ENCODE data around the gene CACNA1D.

The CACNA1D gene

DNA sequence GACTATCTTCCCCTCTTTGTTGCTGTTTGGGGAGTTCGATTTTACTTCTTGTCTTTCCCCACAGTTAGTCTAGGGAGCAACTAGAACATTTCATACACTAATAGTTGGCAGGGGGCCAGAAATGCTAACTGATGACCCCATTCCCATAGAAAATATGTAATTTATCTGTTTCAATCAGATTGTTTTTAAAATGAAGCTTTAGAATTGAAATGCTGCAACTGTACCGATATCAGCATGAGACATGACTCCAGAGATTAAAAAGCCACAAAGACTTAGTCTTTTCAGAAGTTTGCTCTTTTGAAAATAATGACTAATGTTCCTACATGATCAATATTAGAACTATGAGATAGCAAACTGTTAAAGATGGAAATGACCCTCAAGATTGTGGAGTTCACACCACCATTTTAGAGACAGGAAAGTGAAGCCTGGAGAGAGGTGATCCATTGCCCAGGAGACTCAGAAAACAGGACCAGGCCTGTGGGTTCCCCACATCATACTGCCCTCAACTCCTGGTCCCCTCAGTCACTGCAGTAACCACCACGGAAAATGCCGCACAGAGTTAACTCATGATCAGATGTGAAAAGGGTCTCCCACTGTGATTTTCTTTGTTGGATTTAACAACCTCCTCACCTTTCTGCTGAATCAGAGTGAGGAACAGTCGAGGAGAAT lies 221.5 kb downstream of the CACNA1D start:
- no peak for DNase-seq (ENCODE audit: low read depth in 2 of 2)

DNA sequence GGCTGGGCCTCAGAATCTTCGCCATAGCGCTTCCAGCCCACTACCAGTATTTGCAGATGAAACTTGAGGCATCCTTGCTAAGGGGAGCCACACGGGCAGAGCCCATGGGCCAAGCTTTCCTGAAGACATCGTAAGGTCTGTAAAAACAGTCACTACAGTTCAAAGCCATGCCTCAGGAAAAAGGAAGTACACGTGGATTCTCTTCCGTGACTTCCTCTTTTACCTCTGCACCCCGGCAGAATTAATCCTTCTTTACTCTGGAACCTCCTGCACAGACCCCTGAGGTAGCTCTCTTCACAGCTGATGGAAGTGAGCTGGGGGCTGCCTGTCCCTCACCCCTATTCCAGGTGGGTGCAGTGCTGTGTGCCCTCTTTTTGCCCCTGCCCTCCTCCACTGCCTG lies 222.6 kb downstream of the CACNA1D start:
- no peak for DNase-seq (ENCODE audit: low read depth in 2 of 2)

DNA sequence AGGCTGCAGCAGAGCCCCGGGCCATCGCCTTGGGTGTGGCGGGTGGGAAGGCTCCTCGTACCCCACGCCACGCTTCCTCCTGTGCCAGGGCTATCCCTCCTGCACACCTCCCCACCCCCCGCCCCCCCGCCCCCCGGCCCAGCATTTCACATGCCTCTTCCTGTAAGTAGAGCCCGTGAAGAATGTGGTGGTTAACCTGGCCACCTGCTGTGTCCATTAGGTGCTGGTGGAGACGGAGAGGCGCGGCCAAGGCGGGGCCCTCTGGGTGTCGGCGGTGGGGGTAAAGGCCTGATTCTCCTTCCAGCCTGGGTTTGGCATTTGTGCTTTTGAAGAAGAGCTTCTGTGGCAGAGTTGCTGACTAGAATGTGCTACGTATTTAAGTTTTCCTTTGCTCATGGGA lies 224.1 kb downstream of the CACNA1D start:
- no peak for DNase-seq (ENCODE audit: low read depth in 2 of 2)

DNA sequence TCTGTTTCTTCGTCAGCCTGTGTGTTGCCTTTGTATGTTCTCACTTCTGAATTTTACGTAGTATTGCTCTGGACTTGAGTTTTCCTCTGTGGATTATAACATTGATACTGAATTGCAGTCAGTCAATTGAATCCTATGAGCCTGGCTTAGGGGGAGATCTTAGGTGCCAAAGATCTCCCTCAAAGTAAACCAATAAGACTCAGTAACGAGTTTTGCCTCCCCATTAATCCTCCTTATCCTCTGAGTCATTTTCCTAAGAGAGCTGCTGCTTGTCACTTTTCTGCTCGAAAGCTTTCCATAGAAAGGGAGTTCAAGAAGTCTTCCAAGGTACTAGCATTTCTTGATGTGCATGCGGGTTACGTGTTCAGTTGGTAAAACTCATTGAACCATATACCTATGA lies 225.4 kb downstream of the CACNA1D start:
- DNase-seq (ENCODE audit: low read depth in 2 of 2): no peak

DNA sequence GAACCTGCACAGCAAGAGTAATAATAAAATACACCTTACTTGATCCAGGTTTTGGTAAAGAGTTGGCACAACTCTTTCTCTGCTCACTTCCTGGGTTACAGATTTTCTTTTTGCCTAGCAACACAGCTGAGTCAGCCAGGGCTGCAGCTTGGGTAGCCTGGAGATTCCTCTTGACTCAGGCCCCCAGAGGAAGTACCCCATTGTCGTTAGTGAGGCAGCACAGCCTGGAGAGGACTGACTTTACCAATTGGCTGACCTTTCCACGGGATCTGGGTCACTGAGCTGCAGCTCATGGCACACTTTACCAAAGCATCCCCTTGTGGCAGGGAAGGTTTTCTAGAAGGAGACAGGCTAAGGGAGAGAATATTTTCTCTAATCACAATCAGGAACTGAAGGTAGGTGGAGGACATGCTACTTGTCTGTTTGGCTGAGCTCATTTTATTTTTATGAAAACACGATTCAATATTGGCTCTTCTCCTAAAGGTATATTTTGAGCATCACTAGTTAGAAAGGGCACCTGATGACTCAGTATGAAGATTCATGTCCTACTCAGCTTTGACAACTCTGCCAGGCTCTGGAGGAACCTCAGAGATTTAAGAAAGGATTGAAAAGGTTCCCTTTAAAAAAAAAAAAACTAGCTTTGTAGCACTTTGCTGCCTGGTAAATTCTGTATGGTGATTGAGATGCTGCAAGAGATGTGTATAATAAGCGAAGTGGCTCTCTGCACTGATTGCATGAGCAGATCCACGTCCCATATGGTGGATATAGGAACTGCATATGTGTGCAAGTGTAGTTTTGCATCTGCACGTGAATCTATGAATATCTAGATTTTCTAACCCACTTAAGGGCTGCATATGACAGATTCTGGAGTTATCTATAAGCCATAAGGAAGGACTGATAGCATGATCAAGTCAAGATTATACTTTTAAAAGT lies 227.0 kb downstream of the CACNA1D start:
- no peak for DNase-seq (ENCODE audit: low read depth in 2 of 2)

DNA sequence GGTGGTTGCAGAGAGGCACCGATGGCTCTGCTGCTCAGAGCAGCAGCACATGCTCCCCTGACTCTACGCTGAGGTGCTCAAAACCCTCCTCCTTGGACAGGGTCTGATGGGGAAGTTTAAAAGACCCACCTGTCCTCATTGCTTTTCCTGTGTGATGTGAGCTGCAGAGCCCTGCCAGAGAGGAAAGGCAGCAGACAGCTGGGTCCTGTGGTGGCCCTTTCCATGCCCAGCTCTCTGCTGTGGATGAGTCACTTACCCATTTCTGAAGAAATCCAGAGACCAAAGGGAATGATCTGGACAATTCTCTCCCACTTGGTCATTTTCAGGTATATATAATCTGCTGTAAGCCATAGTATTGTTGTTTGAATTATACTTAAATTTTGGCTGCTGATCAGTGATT lies 230.2 kb downstream of the CACNA1D start:
- no peak for DNase-seq (ENCODE audit: low read depth in 2 of 2)

DNA sequence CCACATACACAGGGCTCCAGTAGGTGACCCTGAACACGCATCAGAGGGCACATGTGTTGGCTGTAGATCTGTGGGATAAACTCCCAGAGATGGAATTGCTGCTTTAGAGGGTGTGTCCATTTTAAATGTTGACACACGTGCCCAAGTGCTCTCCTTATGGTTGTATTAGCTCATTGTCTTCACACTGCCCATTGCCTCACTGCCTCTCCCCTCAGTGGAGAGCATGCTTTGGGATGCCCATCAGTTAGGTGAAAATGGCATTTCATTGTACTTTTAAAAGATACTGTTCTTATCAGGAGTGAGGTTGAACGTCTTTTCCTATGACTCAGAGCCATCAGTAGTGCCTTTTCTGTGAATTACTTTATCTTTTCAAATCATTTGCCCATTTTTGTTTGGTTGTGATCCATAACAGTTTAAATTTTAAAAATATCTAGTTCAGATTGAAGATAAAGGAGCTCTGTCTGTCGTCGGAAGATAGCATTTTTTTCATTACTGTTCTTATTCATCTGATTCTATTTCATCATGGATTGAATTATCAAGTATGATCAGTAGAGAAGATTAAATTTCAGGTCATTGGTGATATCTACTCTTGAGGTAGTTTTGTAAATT lies 231.1 kb downstream of the CACNA1D start:
- no peak for DNase-seq (ENCODE audit: low read depth in 2 of 2)

DNA sequence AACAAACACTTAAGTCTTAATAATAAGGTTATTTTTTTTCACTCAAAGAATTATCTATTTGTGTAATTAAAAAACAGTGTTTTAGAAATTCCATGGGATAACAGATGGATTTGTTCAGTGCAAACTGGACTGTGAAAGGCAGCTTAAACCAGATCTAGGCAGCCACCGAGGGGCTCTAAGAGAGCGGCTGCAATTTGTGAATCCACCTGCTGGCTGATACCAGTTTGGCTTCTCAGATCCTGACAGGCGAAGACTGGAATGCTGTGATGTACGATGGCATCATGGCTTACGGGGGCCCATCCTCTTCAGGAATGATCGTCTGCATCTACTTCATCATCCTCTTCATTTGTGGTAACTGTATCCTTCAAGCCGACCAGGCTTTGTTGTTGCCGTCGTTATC lies 232.2 kb downstream of the CACNA1D start:
- no peak for DNase-seq (ENCODE audit: low read depth in 2 of 2)

DNA sequence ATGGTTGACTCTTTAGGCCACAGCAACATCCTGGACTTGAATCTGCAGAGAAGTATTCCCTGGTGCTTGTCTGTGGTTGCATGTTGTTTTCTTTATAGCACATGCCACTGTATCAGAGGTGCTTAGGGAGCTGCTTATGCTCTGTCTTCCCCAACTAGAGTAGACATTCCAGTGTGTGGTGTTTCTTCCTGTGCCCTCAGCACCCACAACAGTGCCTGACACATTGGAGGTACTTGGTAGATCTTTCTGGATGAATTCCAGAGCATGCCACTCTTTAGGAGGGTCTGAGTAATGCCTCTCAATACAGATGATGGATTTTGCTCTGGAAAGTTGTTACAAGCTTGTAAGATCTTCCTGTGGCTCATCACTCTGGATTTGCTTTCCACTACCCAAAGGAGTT lies 234.2 kb downstream of the CACNA1D start:
- no peak for DNase-seq (ENCODE audit: low read depth in 2 of 2)

DNA sequence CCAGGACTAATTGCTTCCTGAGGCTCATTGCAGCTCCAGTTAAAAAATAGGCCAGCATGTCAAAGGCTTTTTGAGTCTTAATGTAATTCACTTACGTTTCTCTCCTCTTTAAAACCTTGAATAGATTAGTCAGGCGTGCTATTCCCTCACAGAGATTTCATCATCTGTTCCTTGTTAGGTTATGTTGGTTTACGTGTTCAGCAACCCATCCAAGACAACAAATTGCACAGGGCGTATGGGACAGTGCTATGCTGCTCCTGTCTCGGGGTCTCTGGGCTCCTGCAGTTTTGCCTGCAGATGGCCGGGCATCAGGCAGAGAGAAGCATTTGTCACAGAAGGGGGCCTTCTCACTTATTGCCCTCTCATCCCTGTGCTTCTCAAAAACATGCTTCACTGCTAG lies 234.7 kb downstream of the CACNA1D start:
- DNase-seq (ENCODE audit: low read depth in 2 of 2): no peak

DNA sequence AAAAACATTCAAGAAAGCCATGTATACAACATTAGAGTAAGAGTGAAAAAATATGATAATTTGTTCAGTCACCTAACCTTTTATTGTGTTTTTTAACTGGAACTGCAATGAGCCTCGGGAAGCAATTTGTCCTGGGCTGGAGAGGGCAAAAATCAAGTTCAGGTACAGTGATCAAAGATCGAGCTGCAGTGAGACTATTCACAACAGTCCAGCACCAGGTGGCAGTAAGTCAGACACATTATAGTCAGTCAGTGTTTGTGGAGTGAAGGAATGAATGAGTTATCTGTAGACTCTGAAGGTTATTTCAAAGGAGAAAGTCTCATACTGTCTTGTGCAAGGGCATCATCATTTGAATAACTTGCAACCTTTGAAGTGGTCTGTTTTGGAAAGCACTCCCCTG lies 235.2 kb downstream of the CACNA1D start:
- no peak for DNase-seq (ENCODE audit: low read depth in 2 of 2)

DNA sequence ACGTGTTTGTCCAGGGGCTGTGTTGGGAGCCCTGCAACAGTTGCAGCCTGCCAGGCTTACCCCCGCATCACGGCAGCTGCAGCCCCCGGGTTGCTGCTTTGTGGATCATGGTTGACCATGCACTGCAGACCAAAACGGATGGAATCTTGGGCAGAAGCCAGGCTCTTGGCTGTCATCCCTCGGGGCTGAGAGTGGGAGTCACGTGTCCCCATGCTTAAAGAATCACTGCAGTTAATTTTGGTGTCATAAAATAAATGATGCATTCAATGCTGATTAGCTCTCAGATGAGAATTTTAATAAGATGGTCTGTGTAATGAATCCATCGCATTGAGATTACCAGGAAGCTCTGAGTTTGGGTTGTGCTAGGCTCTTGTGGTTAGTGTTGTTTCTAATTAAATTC lies 236.2 kb downstream of the CACNA1D start:
- no peak for DNase-seq (ENCODE audit: low read depth in 2 of 2)

DNA sequence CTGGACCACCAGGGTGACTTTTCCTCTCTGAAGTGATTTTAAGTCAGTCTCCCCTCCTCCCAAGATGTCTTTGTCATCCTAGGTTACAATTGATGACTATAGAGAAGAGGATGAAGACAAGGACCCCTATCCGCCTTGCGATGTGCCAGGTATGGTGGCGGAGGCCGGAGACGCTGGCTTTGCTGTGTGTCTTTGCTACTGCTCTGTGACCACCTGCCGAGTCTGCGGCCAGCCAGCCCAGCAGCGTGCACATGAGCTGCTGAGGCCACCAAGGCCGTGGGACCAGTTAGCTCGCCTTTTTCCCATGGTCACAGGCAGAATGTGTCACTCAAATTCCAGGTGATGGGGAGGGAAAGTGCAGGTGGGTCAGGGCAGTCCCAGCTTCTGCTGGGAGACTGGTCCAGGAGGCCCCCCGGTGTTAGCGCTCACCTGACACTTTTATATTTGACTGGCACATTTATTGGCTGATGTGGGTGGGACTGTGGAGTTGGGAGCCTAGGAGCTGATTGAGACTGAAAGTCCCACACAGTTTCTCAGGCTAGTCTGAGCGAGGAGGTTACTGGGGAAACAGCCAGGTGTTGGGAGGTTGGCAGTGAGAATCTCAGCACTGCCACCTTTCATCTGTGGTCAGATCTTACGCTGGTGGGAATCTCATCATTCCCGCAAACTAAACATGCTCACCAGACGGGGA lies 237.7 kb downstream of the CACNA1D start:
- no peak for DNase-seq (ENCODE audit: low read depth in 2 of 2)

DNA sequence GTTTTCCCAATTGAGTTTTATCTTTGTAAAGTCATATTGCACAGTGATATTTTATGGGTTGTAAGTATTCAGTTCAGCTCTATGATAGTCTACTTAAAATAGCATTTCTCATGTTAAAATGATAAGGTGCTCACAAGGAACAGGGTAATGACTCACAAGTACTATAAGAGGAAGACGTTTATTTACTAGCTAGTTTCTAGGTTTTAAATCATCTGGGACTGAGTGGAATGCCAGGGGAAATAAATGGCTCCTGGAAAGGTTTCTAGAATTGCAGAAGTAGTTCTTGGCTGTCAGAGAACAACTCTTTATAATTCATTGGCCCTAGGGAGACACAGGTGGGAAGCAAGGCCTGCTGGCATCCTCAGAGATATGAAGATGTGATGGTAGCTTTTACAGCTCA lies 239.0 kb downstream of the CACNA1D start:
- no peak for DNase-seq (ENCODE audit: low read depth in 2 of 2)

DNA sequence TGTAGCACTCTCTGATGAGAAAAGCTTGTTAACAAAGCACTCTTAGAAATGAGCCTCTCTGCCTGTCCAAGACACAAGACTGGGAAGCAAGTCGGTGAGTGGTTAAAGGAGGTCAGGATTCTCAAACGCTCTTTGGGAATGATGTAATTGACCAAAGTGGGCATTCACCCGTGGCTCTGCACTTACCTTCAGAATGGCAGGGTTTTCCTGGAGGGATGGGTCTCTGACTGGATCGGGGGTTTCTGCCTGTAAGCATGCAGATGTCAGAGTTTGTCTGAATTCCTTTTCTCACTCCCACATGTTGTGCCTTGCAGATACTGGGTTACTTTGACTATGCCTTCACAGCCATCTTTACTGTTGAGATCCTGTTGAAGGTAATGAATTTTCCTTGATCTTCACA lies 245.6 kb downstream of the CACNA1D start:
- DNase-seq (ENCODE audit: low read depth in 2 of 2): no peak

DNA sequence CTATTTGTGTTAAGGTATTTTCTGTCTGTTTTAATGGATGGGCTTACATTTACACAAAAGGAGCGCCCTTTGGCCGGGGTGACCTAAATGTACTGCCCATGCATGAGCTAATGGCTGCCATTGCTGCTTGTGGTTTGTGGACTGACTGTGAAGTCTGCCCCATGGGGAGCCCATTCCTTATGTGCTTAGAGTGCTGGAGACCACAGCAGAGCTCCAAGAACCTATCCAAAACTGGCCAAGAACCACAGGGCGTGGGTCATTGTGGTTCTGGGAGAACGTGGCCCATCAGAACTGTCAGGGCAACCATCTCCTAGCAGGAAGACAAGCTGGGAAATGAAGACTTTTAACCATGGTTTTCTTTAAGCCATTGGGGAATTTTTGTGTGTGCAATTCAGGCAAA lies 246.5 kb downstream of the CACNA1D start:
- no peak for DNase-seq (ENCODE audit: low read depth in 2 of 2)

DNA sequence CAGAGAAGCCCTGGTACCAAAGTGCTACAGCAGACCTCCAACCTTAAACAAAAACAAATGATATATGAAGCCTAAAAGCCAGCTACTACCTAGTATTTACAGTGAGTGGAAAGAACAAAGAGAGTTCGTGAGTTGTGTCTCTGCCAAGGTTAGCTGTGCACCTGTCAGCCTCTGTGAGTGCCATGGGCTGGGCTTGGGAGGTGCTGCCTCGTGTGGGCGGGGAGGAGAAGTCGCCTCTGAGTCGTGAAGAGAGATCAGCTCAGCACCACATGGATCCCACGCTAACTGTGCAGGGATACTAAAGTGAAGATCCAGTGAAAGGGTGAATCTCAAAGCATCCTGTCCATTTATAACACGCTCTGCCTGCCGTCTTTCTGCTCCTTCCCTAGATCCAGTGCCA lies 249.9 kb downstream of the CACNA1D start:
- no peak for DNase-seq (ENCODE audit: low read depth in 2 of 2)

DNA sequence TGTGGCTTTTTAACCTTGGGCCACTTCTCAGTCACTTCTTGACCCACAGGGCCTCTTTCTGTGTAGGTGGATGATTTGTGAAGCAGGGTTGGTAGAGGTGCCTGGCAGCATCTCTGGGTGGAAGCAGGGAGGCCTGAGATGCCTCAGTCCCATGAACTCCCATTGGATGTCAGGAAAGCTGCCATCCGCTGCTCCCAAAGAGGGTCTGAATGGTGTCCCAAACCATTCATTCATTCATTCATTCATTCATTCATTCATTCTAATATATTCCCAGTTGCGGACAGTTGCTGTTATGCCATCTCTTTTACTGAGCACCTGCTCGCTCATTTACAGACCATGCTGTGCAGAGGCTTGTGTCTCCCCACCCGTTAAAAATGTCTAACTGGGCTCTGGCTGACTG lies 253.1 kb downstream of the CACNA1D start:
- no peak for DNase-seq (ENCODE audit: low read depth in 2 of 2)

DNA sequence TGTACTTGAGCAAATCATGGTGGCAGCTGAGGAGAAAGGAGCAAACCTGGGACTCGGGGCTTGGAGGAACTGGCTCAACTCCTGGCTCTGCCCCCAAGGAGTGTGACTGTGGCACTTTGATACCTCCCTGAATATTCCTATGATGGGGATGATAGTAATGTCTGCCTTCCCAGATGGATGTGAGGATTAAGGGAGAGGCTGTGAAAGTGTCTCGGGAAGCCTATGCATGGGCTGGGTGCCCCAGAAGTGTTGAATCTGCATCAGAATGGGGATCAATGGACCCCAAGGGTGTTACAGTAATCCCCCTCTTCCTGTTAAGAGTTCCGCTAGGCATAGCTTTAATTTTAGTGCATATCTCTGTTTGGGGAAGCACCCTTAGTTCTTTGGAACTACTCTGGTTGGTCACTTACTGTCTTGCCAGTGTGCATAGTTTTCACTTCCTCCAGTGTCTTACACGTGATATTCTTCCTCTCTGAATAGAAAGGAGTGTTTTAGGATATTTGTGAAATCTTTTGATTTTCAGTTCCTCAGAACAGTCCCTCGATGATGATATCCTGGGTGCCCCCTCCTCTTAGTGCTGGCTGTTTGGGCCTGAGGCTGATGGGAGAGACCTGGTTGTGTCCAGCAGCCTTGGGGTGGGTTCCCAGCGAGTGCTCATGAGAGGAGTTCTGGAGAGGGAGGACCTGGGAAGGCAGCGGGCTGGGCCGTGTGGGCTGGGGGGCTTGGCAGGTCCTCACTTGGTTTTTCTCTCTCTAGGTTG lies 254.3 kb downstream of the CACNA1D start:
- DNase-seq (ENCODE audit: low read depth in 2 of 2): no peak

DNA sequence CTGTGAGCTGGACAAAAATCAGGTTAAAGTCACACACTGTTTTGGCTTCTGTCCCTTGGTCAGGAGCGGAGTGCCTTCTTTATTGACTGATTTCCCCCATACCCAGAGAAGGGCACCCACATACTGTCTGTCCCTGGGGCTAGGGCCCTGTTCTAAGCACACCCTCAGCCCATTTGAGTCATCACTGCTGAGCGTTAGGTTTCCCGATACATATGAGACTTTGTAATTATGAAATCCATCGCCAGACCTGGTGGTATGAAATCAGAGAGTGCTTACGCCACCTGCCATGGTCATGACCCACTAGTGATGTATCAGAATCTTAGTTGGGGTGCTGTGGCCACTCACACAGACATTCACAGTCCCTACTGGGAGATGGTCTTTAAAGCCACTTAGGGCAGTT lies 255.0 kb downstream of the CACNA1D start:
- DNase-seq (ENCODE audit: low read depth in 2 of 2): no peak

Data from stimulated activated CD8-positive, alpha-beta memory T cell treated with anti-CD3 and anti-CD28 coated beads, Interleukin-7, amount 100 ng/mL, for 1 hour (primary cell).